SKM-1 treated with dmso at 0.1 percent for 144 hours (cell line): ENCODE measurements around the gene CPNE9.
A peak's percentile ranks its signal among the peaks of the same experiment; 100 is the strongest.

Experiments used
- DNase-seq: peaks from one replicate; lab custom pipeline; 2025; ENCODE audit not compliant: unreplicated experiment; lab: John Stamatoyannopoulos, UW

CPNE9 gene

DNA sequence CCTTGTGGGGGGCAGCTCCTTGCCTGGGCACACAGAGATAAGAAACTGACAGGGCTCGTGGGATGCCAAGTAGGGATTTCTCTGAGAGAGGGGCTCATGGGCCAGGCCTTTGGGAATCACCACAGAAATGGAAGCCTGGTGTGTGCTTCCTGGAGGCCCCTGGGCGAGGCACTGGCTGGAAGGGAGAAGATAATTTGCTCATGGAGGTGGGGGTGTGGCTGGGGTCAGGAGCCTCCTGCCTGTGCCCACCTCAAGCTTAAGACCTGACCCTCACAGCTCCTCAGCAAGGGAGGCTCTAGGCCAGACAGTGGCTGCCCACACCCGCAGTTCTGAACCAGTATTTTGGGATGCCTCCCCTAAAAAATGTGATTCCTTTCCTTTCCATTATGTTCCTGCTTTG lies 16.9 kb upstream of the CPNE9 start:
- no peak for DNase-seq

DNA sequence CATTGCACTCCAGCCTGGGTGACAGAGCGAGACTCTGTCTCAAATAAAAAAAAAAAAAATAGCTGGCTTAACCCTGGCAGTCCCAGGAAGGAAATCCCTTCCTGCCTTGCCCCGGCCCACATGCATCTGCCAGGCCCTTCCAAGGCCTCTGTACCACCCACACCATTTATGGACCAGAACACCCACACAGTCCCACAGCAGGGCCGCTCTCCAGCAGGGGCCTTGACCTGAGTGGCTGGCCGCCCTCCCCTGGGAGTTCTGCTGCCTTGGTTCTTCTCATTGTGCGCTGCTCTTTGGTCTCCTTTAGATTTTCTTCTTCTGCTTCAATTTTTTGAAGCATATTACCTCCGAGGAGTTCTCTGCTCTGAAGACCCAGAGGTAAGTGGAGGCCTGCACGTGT lies 16.1 kb upstream of the CPNE9 start:
- DNase-seq: no peak

DNA sequence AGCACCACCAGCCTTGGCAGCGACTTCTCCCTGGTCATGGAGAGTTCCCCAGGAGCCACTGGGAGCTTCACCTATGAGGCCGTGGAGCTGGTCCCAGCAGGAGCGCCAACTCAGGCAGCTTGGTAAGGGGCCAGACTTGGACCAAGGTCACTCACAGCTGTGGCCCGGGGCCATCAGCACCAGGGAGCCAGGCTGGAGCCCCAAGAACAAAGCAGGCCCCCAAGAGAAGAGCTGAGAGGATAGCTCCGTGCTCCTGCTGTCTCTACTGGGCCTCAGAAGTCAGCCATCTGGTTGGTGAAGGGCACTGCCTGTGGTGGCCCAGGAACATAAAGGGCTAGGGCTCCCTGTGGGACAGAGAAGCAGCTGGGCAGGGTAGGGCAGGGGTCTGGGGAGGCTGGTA lies 14.7 kb upstream of the CPNE9 start:
- DNase-seq: no peak

DNA sequence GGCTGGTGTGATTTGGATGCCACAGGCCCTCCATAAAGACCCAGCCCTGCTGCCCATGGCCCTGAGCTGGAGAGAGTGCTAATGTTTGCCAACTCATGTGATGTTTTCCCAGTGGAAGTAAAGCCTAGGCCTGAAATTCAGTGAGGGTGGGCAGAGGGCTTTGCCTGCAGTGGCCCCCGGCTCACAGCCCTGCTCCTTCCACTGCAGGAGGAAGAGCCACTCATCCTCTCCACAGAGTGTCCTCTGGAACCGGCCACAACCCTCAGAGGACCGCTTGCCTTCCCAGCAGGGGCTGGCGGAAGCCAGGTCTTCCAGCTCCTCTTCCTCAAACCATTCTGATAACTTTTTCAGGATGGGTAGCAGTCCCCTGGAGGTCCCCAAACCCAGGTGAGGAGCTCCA lies 13.9 kb upstream of the CPNE9 start:
- DNase-seq: no peak

DNA sequence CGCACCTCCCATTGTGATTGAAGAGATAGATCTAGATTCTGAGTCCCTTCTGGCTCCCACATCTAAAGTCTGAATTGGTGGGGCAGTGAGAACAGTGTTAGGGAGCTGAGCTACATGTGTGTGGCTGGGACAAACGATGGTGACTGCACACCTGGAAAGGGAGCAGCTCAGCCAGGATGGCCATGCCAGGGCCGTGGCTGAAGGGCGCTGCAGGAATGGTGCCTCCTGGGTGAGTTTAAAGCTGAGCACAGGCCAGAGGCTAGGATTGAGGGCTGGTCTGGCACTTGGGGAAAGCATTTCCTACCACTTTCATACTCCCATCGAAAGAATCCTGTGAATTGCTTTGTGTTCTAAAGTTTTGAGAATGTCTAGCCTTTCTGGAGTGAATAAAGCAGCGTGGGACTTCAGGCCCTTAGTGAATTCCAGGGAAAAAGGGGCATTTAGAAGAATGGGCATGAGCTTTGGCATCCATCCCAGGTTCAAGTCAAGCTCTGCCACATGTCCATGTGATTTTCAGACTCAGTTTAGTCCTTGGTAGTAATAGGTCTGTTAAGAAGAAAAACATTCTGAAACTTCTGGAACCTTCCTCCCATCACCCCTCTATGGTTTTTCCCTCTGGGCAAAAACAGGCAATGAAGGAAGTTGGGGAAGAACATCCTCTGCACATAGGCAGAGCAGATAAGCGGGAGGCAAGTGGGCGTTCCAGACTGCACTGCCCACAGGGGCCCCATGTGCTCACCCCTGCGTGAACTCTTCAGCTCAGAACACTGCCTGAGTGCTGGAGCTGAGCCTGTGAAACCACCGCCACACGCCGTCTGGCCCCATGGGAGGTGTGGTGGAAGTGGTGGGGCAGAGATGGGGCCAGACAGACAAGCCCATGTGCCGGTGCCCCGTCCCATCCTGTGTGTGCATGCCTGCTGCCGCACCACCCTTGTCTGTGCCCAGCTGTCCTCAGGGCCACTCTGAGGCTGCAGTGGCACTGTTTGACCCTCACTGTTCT lies 12.9 kb upstream of the CPNE9 start:
- peak; percentile 48 for DNase-seq

DNA sequence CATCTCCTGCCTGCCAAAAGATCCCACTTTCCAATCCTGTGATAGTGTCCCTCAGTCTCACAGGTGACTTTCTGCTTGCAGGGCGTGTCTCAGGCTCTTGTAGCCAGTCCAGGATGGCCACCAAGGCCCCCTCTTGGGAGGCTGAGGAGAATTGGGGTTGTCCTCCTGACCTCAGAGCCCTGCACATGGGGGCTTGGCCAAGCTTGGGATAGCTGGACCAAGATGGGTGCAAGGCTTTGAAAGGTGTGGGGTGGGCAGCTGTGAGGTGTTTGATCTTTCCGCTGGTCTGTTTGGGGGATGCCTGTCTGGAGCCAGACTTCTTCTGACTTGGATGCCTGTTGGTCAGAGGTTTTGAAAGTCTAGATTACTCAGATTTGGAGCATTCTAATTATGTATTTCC lies 12.0 kb upstream of the CPNE9 start:
- no peak for DNase-seq

DNA sequence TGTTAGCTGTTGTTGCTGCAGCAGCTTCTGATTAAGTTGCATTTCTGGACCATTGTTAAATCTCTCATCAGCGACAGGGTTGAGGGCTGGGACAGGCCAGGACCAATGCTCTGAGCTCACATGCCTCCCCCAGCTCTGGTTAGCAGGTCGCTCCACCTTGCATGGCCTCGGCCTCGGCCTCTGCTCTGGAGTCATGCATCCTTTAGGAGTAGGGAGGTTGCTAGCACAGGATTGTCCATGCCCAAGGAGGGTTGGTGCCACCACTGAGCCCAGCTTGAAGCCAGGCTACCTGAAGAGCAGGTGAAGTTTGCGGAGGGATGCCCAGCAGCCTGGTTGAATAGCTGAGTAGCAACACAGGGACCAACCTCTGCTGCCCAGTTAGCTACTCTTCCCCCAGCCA lies 11.2 kb upstream of the CPNE9 start:
- no peak for DNase-seq

DNA sequence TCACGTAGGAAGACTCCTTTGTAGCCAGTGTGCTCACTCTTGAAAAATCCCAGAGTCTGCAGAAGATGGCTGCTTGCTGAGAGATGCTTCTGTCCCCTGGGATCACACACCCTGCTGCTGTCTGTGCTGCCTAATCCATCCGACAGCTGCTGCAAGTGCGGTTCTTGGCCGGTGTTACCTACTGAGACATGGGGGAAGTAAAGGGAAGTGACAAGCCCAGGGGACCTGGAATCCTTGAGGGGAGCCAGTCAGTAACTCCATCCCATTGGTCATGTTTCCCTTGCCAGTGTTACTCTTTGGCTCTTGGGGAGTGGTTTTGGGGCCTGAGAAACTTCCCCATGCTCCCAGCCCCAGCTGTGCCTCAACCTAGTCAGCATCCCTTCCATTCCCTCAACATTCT lies 8.3 kb upstream of the CPNE9 start:
- no peak for DNase-seq

DNA sequence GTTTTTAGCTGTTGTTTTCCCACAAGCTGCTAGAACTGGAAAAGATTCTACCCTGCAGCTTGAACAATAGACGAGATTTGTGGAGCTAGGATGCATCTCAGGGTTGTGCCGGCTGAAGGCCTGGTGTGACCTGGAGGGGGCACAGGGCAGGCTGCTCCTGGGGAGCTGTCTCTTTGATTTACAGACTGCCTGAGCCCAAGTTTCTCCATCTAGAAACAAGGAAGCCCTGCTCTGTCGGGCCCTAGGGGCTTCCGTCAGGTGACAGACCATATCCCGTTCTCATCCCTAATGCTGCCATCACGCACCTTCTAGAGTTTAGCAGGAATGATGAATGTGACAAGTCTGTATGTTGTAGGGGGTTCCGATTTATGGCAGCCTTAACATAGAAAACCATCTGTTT lies 7.9 kb upstream of the CPNE9 start:
- DNase-seq: no peak

DNA sequence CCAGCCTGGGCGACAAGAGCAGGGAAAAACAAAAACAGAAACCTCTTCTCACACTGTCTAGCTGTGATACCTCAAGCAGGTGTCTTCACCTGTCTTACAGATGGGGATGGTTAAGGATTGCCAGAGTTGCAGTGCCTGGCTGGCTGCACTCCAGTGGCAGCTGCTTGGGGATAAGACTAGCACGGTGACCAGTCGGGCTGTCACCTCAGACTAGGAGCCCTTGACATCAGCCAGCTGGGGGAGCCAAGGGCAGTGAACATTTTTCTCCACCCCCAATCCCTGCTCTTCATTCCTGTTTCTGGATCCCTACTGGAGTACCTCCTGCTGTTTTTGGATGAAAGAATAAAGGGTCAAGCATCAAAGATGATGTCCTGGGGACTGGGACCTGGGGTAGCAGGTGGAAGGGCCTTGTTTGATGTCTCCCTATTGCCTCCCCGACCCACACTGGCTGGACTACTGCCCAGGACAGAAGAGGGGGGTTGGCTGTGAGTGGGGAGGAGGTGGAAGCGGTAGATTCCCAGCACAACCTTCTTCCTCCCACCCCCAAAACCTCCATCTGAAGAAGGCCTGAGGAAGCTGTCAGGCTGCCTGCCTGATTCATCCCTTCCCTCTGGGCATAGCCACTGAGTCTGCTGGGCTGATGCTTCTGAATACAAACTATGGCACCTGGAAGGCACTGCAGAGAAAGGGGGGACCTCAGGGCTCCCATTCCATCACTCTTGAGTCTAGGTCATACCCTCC lies 7.0 kb upstream of the CPNE9 start:
- DNase-seq: no peak

DNA sequence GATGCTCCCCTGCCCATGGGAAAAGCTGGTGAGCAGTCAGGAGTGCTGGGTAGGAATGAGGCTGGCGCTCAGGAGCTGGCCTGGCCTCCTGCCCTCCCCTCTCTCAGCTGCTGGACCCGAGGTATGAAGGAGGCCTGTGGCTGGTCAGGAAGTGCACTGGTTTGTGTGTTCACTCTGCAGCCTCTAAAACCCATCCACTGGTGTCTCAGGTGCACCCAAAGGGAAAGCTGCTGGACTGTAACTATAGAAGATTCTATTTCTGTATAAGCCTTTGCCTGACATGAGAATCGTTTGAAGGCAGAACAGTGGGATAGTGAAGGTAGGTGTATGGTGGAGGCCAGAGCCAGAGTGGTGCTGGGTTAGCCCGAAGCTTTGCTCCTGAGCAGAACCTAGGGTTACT lies 5.7 kb upstream of the CPNE9 start:
- DNase-seq: no peak

DNA sequence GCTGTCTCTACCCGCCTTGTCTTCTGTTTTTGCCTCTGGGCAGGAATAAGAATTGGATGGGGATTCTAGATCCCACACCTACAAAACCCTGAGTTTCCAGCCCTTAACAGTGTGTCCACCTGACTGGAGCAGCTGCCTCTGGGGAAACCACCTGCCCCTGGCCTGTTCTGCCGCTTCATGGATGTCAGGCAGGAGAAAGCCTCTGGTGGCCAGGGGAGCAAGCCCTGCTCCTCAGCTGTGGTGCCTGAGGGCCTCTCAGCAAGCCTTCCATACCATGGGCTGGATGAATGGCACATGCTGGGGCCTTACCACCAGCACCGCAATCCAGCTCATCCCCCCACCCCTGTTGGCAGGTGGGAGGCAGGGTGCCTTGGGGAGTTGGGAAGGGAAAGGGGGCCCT lies 5.3 kb upstream of the CPNE9 start:
- no peak for DNase-seq

DNA sequence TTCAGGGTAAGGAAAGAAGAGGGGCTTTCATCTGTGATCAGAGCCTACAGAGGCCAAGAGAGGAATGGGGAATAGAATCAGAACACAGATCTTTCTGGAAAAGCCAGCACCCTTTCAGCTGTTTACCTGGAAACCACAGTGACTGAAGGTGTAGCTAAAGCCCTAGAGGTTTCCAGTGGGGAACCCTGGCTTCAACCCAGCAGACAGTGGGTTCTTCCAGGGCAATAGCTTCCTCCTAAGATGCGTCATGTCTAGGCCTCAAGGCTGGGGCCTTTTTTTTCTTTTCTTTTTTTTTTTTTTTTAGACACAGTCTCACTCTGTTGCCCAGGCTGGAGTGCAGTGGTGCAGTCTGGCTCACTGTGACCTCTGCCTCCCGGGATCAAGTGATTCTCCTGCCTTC lies 3.1 kb upstream of the CPNE9 start:
- DNase-seq: no peak

DNA sequence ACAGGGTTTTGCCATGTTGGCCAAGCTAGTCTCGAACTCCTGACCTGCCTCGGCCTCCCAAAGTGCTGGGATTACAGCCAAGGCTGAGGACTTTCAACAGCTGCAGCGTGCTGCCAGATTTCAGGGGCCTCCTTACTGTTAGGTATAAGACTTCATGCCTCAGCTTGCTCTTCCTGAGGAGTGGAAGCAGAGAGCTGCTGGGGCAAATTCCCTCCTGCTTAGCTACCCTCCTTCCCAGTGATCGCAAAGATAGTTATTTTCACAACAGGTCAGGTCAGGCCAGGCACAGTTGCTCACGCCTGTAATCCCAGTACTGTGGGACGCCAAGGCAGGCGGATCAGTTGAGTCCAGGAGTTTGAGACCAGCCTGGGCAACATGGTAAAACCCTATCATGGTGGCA lies 2.6 kb upstream of the CPNE9 start:
- no peak for DNase-seq

DNA sequence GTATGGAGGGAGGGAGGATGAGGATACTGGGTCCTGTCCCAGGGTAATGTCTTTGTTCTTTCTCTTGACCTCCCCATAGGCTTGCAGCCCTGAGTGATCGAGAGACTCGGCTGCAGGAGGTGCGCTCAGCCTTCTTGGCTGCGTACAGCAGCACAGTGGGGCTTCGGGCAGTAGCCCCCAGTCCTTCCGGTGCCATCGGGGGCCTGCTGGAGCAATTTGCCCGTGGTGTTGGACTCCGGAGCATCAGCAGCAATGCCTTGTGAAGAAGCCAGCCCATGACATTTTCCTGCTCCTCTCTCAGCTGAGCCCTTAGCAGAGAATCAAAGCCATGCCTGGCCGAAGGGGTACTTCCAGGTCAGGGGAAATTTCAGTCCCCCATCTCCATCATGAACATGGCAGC lies 1.9 kb upstream of the CPNE9 start:
- no peak for DNase-seq

DNA sequence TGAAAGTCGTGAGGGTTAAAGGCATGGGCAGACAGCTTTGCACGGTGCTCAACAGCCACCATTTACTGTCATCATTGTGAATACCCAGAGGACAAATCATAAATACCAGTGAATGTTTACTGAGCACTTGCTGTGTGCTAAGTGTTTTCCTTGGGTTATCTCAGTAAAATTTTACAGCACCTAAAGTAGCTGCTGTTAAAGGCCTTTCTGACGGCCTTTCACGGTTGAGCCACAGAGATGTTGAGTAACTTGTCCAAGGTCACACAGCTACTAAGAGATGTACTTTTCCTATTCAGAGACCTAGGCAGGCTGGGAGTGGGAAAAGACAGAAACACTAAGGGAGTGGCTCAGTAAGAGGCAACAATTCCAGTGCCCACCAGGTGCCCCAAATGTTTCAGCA lies 393 bp upstream of the CPNE9 start:
- DNase-seq: no peak

DNA sequence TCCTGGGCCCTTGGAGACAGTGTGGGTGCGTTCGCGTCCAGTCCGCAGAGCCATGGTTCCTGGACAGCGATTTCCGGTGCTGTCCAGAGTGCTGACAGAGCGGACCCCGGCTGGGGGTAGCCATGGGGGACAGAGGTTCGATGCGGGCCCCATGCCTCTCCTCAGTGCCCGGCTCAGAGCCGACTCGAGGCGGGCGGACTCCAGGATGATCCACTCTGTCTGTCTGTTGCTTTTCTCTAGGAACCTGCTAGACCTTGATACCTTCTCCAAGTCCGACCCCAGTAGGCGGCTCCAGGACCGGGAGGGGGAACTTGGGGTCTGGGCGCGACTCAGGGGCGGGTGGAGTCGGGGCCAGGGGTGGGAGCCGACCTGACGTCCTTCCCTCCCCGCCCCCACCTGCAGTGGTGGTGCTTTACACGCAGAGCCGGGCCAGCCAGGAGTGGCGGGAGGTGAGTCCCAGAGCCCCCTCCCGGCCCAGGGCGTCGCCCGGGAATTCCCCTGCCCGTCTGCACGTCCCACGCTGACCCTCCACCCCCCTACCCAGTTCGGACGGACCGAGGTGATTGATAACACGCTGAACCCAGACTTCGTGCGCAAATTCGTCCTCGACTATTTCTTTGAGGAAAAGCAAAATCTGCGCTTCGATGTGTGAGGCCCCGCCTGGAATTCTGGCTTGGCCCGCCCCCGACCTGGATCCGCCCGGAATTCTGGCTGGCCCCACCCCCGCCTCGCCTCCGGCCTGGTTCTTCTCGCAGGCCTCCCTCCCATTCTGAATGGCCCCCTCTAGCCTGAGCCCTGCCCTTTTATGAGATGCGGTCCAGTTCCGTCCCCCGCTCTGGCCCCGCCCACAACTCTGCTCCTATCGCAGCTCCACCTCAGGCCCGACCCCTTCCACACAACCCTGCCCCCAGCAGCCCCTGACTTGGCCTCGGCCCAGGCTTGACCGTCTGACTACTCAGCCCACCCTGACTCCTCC lies 1.0 kb downstream of the CPNE9 start:
- DNase-seq: no peak

DNA sequence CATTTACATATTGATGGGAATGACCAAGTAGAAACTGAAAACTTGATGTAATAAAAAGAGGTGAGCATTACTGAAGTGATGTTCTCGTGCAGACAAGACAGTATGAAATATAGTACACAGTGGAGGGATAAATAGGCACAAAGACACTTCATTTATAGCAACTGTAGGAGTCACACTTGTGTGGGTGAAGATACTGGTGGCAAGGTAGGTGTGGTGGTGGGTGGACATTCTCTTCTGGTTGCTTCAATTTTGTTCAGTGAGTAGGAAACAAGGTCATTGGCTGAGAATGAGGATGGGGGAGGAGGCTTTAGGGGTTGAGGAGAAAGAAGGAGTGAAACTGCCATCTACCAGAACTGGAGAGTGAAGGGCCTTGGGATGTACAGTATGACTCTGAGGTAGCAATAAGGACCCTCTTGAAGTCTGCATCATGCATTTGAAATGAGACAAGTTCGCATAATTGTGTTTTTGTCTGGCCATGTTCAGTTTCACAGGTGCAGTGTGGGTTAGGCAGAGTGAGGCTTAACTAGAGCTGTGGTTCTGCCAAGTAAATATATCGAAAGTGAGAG lies 6.6 kb downstream of the CPNE9 start:
- DNase-seq: no peak

DNA sequence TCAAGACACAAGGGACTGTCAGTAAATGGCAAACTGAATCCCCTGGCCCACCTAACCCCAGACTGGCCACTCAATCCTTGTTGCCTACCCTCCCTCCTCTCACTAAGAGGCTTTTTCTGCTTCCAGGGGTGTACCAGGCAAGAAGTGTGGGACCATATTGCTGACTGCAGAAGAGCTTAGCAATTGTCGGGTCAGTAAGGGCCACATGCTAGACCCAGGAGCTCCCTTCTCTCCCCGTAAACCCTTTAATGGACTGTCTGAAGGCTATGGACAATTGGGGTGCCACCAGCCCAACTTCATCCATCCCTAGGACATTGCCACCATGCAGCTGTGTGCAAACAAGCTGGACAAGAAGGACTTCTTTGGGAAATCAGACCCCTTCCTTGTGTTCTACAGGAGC lies 8.8 kb downstream of the CPNE9 start:
- no peak for DNase-seq

DNA sequence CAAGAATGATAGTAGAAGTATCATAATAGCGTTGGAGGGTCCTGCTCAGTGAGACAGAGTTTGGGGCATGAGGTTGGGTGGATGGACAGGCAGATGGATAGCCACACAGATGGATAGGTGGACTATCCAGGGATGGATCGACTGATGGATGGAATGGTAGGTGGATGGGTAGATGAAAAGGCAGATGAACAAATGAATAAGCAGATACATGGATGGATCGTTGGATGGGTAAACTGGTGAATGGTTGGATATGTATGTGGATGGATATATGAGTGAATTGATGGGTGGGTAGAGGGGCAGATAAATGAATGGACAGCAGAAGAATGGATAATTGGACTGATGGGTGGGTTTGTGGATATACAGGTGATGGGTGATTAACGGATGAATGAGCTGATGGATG lies 9.5 kb downstream of the CPNE9 start:
- DNase-seq: no peak

DNA sequence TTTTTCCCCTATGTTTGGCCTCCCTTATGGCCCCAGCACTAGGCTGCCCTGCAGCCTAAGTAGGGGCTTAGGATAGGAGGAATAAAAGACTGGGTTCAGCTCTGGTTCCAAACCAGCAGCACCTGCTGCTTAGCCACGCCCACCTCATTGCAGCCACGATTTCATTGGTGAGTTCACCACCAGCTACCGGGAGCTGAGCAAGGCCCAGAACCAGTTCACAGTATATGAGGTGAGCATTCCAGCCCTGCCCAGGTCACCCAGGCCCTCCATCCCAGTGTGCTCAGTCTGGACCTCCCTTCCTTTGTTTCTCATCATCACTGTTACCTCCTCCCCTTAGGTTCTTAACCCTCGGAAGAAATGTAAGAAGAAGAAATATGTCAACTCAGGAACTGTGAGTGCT lies 11.5 kb downstream of the CPNE9 start:
- DNase-seq: no peak
